OCI-LY3 (cell line): Measurements from ENCODE around the gene SMAD4.

Experiments
- H2AFZ ChIP-seq: fragments of 200-600, 300-600 bp; shearing (Covaris generic); 2 replicates; pipeline ENCODE4 v1.6.0; 2014; ENCODE audit warnings: antibody characterized with exemption, low read depth, low read length
- H3K27ac ChIP-seq: fragments of 200-600, 300-600 bp; sonication (generic); 2 replicates; pipeline ENCODE4 v1.5.1; 2014; ENCODE audit warnings: mild to moderate bottlenecking, low read length, moderate library complexity, mixed read lengths
- H3K27me3 ChIP-seq: fragments of 200-600, 300-600 bp; sonication (generic); 2 replicates; pipeline ENCODE4 v1.6.1; 2014; ENCODE audit warnings: low read depth, low read length, mixed read lengths
- H3K36me3 ChIP-seq: fragments of 200-600, 300-600 bp; sonication (generic); replicated peaks from 2 replicates; pipeline ENCODE3; 2014; ENCODE audit warnings: low read depth, low read length, mixed read lengths
- H3K4me1 ChIP-seq: fragments of 300-600, 200-600 bp; sonication (generic); 2 replicates; pipeline ENCODE4 v1.6.1; 2014; ENCODE audit warnings: low read length, mixed read lengths
- H3K4me2 ChIP-seq: fragments of 200-600, 300-600 bp; sonication (generic); 2 replicates; pipeline ENCODE4 v1.6.1; 2014; ENCODE audit warnings: low read length, mixed read lengths
- H3K4me3 ChIP-seq: fragments of 300-600, 200-600 bp; sonication (generic); 2 replicates; pipeline ENCODE4 v1.5.1; 2014; ENCODE audit warnings: antibody characterized with exemption, mild to moderate bottlenecking, low read length, moderate library complexity
- H3K79me2 ChIP-seq: fragments of 300-600, 200-600 bp; shearing (Covaris generic); 2 replicates; pipeline ENCODE4 v1.6.1; 2014; ENCODE audit warnings: mild to moderate bottlenecking, low read length, mixed read lengths
- H3K9ac ChIP-seq: fragments of 300-600, 200-600 bp; shearing (Covaris generic); 2 replicates; pipeline ENCODE4 v1.6.0; 2014; ENCODE audit warnings: mild to moderate bottlenecking, low read length, moderate library complexity
- H3K9me3 ChIP-seq: fragments of 200-600, 300-600 bp; shearing (Covaris generic); 2 replicates; pipeline ENCODE4 v1.6.1; 2014; ENCODE audit warnings: low read length, mixed read lengths; ENCODE audit not compliant: insufficient read depth
- H4K20me1 ChIP-seq: fragments of 200-600, 300-600 bp; sonication (generic); 2 replicates; pipeline ENCODE4 v1.6.1; 2016; ENCODE audit warnings: low read length, mixed read lengths; ENCODE audit not compliant: insufficient read depth
- CTCF ChIP-seq: fragments of 200-600, 300-600 bp; sonication (generic); IDR thresholded peaks from 2 replicates; pipeline ENCODE4 v1.5.1; 2014; ENCODE audit warnings: antibody characterized with exemption, low read length, low read depth
- EZH2phosphoT487 ChIP-seq: fragments of 200-600 bp; shearing (Covaris generic); IDR thresholded peaks from 2 replicates; pipeline ENCODE4 v1.6.1; 2018; ENCODE audit warnings: antibody characterized with exemption, mixed run types, low read depth

The SMAD4 gene

DNA sequence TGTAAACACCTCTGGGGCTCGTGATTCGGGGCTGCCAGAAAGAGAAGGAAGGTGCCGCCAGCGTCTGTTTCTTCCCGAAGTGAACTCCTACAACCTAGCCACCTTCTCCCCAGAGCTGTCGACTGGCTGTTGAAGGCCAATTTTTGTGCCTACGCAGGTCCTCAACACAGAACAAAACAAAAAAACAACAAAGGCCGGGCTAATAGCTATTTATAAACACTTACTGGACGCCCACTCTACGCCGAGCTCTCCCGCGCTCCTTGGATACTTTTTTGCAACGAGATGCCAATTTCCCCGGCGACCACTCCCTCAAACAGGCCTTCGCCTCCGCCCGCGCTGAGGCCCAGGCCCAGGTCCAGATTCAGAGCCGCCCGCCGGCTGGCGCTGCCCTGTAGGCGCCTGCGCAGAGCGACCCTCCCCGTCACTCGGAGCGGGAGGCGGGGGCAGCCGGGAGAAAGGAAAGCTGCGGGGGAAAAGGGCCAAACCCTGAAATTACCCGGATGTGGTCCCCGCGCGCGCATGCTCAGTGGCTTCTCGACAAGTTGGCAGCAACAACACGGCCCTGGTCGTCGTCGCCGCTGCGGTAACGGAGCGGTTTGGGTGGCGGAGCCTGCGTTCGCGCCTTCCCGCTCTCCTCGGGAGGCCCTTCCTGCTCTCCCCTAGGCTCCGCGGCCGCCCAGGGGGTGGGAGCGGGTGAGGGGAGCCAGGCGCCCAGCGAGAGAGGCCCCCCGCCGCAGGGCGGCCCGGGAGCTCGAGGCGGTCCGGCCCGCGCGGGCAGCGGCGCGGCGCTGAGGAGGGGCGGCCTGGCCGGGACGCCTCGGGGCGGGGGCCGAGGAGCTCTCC is at the start of gene SMAD4:
TSS of gene SMAD4 (plus strand) at position 520 of the 843 bp plus-strand sequence. CDS start 16,834 bp downstream, outside the sequence.
- Histone ChIP-seq H3K79me2 (peaks cover 64% of the 10 kb centered on the region), H3K9ac (peak within 1 kb of the TSS; percentile 77), H3K27me3 (no peaks in the 10 kb centered on the region), H2AFZ (peak within 1 kb of the TSS; percentile 49), H4K20me1 (peaks cover 43% of the 10 kb centered on the region), H3K27ac (peak within 1 kb of the TSS; percentile 63), H3K4me1 (peaks cover 37% of the 10 kb centered on the region), H3K36me3 (peaks cover 43% of the 10 kb centered on the region), H3K9me3 (no peaks in the 10 kb centered on the region), H3K4me2 (peak within 1 kb of the TSS; percentile 87), H3K4me3 (peak within 1 kb of the TSS; percentile 78)
- TF ChIP-seq EZH2phosphoT487 (no peak), CTCF (no peak)

GRCh38 chr18:50981381-50981780 is 48.6 kb upstream of the SMAD4 start:
- H3K79me2 ChIP-seq: no peaks in the 10 kb centered on the region
- peaks cover 53% of the 10 kb centered on the region for H3K36me3 ChIP-seq
- H3K9me3 ChIP-seq: peaks cover 10% of the 10 kb centered on the region
- H2AFZ ChIP-seq: no peak overlapping the region
- H3K9ac ChIP-seq: no peak overlapping the region
- TF ChIP-seq EZH2phosphoT487 (no peak), CTCF (no peak)
- H4K20me1 ChIP-seq: peaks cover 3% of the 10 kb centered on the region; the same call in 1 of the 2 replicates
- no peak overlapping the region for H3K4me2 ChIP-seq
- H3K27me3 ChIP-seq: no peaks in the 10 kb centered on the region
- no peak overlapping the region for H3K27ac ChIP-seq
- H3K4me3 ChIP-seq: no peak overlapping the region
- H3K4me1 ChIP-seq: no peaks in the 10 kb centered on the region

DNA sequence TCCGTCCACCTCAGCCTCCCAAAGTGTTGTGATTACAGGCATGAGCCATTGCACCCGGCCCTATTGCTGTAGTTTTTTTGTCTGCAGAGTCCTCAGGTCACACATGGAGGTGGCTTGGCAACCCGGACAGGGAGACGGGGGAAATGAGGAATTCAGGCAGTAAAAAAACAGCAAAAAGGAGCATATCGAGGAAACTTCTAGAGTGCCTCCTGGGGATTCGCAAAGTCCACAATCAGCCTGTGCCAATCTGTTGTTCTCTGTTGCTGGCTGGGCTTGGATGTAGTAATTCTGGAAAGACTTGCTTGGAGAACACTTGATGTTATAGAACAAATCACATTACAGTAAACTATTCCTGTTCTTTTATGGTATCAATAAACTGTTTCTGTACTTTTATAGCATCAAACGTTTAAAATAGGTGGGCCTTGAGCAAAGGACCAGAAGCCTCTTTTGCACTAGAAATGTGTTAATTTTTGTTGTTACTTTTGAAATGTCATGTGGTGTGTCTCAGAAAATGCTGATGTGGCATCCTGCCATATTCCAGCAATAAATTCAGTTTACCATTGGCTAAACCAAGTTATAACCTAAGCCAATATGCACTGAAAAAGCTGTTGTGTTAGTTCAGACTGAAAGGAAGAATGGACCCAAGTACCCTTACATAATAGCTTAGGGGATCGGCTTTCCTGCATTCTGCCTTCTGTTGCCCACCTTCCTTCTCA is 47.8 kb upstream of the SMAD4 start:
- no peak overlapping the region for H2AFZ ChIP-seq
- no peak overlapping the region for H3K9ac ChIP-seq
- H3K9me3 ChIP-seq: peaks cover 5% of the 10 kb centered on the region
- no peaks in the 10 kb centered on the region for H3K79me2 ChIP-seq
- H3K36me3 ChIP-seq: peaks cover 48% of the 10 kb centered on the region
- H3K4me1 ChIP-seq: no peaks in the 10 kb centered on the region
- peaks cover 3% of the 10 kb centered on the region; the same call in 1 of the 2 replicates for H4K20me1 ChIP-seq
- H3K4me2 ChIP-seq: no peak overlapping the region
- H3K4me3 ChIP-seq: no peak overlapping the region
- TF ChIP-seq CTCF (no peak), EZH2phosphoT487 (no peak)
- no peaks in the 10 kb centered on the region for H3K27me3 ChIP-seq
- H3K27ac ChIP-seq: no peak overlapping the region

DNA sequence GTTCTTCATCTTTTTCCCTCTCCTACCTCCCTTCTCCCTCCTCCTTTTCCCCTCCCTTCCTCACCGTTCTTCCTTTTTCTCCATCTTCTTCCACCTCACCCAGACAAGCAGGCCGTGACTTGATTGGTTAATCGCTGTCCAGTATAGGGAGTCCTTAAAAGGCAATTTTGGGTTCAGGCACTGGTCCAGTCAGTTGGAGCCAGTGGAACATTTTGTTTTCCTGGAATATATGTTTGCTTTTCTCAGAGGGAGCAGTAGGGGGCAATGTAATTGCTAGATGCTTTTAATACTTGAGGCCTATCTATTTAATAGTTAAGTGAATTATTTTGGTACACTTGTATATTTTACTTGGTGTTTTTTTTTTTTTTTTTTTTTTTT is 47.2 kb upstream of the SMAD4 start:
- Histone ChIP-seq H3K4me1 (no peaks in the 10 kb centered on the region), H3K27me3 (no peaks in the 10 kb centered on the region), H3K9ac (no peak overlapping the region), H3K4me3 (no peak overlapping the region), H2AFZ (no peak overlapping the region), H3K4me2 (no peak overlapping the region), H3K36me3 (peaks cover 47% of the 10 kb centered on the region), H3K9me3 (no peaks in the 10 kb centered on the region), H4K20me1 (peaks cover 3% of the 10 kb centered on the region; the same call in 1 of the 2 replicates), H3K79me2 (no peaks in the 10 kb centered on the region), H3K27ac (no peak overlapping the region)
- no peak for TF ChIP-seq EZH2phosphoT487
- peak; percentile 37; the same call in 1 of the 2 replicates for TF ChIP-seq CTCF
